Sigmoid colon (tissue), 7 donors: ENCODE results near the gene ALX4. TPM values are rescaled to one million over a fixed set of nuclear protein-coding genes. Genes with fewer than 3 reads are reported as not detected.

Experiments used
- DNase-seq: peaks from one replicate; pipeline ENCODE4 v3.0.0-alpha.2; 2019
- H3K27ac ChIP-seq, 4 donors: fragments of 200-600 bp; sonication (generic); one replicate each; pipeline ENCODE4 v1.5.1; 2016 to 2019; ENCODE audit warnings: mild to moderate bottlenecking in 1 of 4
- H3K27me3 ChIP-seq, 3 donors: fragments of 200-600 bp; sonication (generic); one replicate each; pipeline ENCODE4 v1.5.1; 2019; ENCODE audit warnings: mild to moderate bottlenecking in 1 of 3
- H3K36me3 ChIP-seq, 4 donors: fragments of 200-600 bp; sonication (generic); one replicate each; pipeline ENCODE4 v1.5.1; 2016 to 2019
- H3K4me1 ChIP-seq, 4 donors: fragments of 200-600 bp; sonication (generic); one replicate each; pipeline ENCODE4 v1.5.1; 2017 to 2019
- H3K4me3 ChIP-seq, 4 donors: fragments of 200-600 bp; sonication (generic); one replicate each; pipeline ENCODE4 v1.5.1; 2017 to 2019; ENCODE audit warnings: mild to moderate bottlenecking in 2 of 4, moderate library complexity in 1 of 4
- H3K9me3 ChIP-seq, 4 donors: fragments of 200-600 bp in 3 of 4; sonication (generic) in 3 of 4; one replicate each; pipeline versions ENCODE4 v1.5.1 to v1.6.1; 2013 to 2019
- EP300 ChIP-seq, 4 donors: sonication (generic); formaldehyde crosslinking; IDR thresholded peaks; one replicate each; pipeline ENCODE4 v1.6.1; 2017; ENCODE audit warnings: antibody characterized with exemption in 4 of 4
- POLR2A ChIP-seq, 2 donors: fragments of 450-650 bp; IDR thresholded peaks; one replicate each; pipeline ENCODE4 v1.6.1; 2016; ENCODE audit warnings: antibody characterized with exemption in 2 of 2, mild to moderate bottlenecking in 2 of 2, moderate library complexity in 2 of 2
- POLR2AphosphoS5 ChIP-seq, 4 donors: sonication (generic); formaldehyde crosslinking; IDR thresholded peaks; one replicate each; pipeline ENCODE4 v1.6.1; 2017; ENCODE audit warnings: antibody characterized with exemption in 4 of 4
- WGBS, 2 donors: extraction: QIAGEN DNeasy Blood & Tissue Kit; methylation state at CpG; one replicate each; pipeline ENCODE4 v1.1.7; 2013; 5-methylcytosine and 5-hydroxymethylcytosine counted together
- intact Hi-C: fragments of 100-400 bp; cut with DNase I; formaldehyde crosslinking; loops from one replicate; pipeline ENCODE4 v1.15.1; 2023
- polyA plus RNA-seq, 3 donors: library from polyadenylated mRNA; stranded (reverse); fragments of 200-250 nt; gene quantifications; one replicate each; pipeline ENCODE4 v1.2.3, GENCODE V29; 2013
- total RNA-seq, 4 donors: library from RNA; depleted of rRNA; stranded (reverse); fragments of >200 nt; gene quantifications; one replicate each; pipeline ENCODE4 v1.1.0, GENCODE V29; 2016
- TF ChIP-seq, protein P1 (sequence below), 4 experiments: fragments of 450-650 bp in 3 of 4; fragments of 200-600 bp in 1 of 4; IDR thresholded peaks; one replicate each; pipeline ENCODE4 v1.5.1; 2016 to 2019; ENCODE audit warnings: antibody characterized with exemption in 4 of 4, mild to moderate bottlenecking in 3 of 4, moderate library complexity in 2 of 4
- donor health status: healthy with polysubstance abuse.
- donor health status: Bipolar disorder and iron deficiency.
- donor health status: healthy.

Gene ALX4
- total and polyA plus RNA-seq, 7 donors: not detected

DNA sequence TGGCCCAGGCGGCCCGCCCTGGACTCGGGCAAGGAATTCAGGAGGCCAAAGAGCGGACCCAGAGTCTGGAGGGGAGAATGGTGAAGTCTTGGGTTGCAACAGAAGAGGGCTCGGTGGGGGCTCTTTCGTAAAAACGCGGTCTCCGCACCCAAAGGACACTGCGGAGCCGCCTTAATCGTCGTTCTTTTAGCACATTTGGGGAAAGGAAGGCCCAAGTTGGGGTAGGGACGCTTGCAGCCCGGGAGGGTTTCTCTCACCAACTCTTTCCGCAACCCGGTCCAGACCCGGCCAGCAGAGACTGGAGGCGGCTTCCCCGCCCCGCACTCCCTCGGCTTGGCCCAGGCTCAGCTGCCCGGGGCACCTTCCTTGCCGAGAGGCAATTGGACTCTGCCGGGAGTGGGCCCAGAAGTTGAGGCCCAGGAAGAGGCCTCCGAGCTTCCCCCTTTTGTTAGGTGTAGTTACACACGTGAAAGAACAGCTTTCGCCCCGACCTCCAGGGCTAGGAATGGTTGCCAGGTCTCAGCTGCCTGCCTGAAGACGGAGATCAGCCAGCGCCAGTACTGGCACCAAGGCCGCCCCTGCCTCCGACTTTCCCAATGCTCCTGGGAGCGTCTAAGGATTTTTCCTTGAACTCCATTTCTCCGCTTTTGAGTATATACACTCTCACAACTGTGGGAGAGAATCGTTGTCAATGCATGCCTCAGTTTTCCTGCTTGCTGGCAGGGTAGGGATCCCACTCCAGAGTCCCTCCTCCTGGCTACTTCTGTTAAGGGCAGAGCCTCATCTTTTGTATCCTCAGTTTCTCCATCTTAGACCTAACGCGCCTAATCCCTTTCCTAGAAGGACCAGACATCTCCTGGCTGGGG lies 3.7 kb downstream of the ALX4 start:
- Histone ChIP-seq H3K9me3 (no peaks in the 10 kb centered on the region), H3K36me3 (no peaks in the 10 kb centered on the region), H3K4me1 (peaks cover 0 to 50% (median 44%) of the 10 kb centered on the region in 4 donors), H3K27me3 (peaks cover 87 to 100% (median 95%) of the 10 kb centered on the region in 3 donors), H3K27ac (no peak overlapping the region), H3K4me3 (peak overlapping the region; percentile 28 to 54 (median 48))
- WGBS, 2 donors: 18 to 25% methylated on average over 38 of the region's 38 CpGs
- intact Hi-C loops: no loop called here
- DNase-seq: no peak
- TF ChIP-seq EP300 (IDR thresholded peaks at IDR 0.05): no peak
- TF ChIP-seq, protein P1, sequence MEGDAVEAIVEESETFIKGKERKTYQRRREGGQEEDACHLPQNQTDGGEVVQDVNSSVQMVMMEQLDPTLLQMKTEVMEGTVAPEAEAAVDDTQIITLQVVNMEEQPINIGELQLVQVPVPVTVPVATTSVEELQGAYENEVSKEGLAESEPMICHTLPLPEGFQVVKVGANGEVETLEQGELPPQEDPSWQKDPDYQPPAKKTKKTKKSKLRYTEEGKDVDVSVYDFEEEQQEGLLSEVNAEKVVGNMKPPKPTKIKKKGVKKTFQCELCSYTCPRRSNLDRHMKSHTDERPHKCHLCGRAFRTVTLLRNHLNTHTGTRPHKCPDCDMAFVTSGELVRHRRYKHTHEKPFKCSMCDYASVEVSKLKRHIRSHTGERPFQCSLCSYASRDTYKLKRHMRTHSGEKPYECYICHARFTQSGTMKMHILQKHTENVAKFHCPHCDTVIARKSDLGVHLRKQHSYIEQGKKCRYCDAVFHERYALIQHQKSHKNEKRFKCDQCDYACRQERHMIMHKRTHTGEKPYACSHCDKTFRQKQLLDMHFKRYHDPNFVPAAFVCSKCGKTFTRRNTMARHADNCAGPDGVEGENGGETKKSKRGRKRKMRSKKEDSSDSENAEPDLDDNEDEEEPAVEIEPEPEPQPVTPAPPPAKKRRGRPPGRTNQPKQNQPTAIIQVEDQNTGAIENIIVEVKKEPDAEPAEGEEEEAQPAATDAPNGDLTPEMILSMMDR (IDR thresholded peaks at IDR 0.05): no peak
- TF ChIP-seq POLR2AphosphoS5 (IDR thresholded peaks at IDR 0.05): no peak
- no peak for TF ChIP-seq POLR2A (IDR thresholded peaks at IDR 0.05)

DNA sequence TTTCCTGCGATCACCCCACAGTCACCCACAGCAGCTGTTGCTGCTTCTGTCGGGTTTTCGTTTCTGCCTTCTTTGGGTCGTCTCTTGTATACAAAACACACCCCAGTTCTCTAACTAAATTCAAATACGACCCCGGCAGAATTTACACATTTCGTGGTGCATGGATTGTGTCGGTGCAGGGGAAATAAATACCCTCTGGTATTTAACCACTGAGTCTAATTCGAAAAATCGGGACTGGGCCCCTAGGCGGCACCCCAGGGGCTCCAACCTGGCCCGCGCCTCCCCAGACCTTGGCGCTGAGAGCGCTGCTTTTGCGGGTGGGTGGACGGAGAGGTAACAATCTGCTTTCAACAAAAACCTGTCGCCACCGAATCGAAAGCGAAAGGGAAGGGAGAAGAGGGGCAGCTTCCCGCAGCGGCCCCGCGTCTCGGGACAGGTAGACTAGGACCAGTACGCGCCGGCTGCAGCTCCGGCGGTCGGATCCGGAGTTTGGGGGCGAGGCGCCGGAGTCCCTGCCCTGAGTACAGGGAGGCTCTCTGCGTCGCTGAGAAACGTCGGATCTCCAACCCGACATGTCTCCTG lies 4.4 kb downstream of the ALX4 start:
- H3K36me3 ChIP-seq: no peaks in the 10 kb centered on the region
- H3K9me3 ChIP-seq: no peaks in the 10 kb centered on the region
- WGBS, 2 donors: 1 to 2% methylated on average over 41 of the region's 41 CpGs
- intact Hi-C loops: no loop called here
- peak overlapping the region; percentile 28 to 54 (median 48) for H3K4me3 ChIP-seq
- H3K4me1 ChIP-seq: peaks cover 0 to 44% (median 40%) of the 10 kb centered on the region in 4 donors
- no peak for DNase-seq
- no peak overlapping the region for H3K27ac ChIP-seq
- peak in 2 of 4 donors; percentile 15 to 56 for TF ChIP-seq POLR2AphosphoS5 (IDR thresholded peaks at IDR 0.05)
- no peak for TF ChIP-seq POLR2A (IDR thresholded peaks at IDR 0.05)
- H3K27me3 ChIP-seq: peaks cover 80 to 99% (median 88%) of the 10 kb centered on the region in 3 donors

DNA sequence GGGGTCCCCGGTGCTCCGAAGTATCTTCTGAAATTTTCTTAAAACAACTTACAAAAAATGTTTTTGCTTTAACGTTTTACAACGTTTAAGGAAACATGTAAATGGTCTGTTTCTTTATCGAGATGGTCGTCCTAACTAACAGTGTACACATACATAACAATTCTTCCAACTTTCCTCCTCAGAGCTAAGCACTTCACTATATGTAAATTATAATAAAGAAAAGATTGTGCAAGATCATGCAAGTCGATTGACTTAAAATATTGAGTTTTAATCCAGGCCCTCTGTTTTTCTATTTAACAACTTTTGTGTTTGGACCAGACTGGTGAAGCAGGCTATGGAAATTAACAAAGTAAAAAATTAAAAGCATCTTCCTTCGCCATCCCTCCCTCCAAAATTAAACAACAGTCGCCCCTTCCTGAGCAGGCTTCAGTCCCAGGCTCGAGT lies 4.9 kb downstream of the ALX4 start:
- H3K9me3 ChIP-seq: no peaks in the 10 kb centered on the region
- WGBS, 2 donors: 5 to 6% methylated on average over 10 of the region's 10 CpGs
- intact Hi-C loops: no loop called here
- peaks cover 77 to 97% (median 82%) of the 10 kb centered on the region in 3 donors for H3K27me3 ChIP-seq
- H3K27ac ChIP-seq: no peak overlapping the region
- peaks cover 0 to 38% (median 35%) of the 10 kb centered on the region in 4 donors for H3K4me1 ChIP-seq
- DNase-seq: no peak
- no peaks in the 10 kb centered on the region for H3K36me3 ChIP-seq
- TF ChIP-seq, protein P1 (IDR thresholded peaks at IDR 0.05): no peak
- TF ChIP-seq POLR2AphosphoS5 (IDR thresholded peaks at IDR 0.05) (no peak), EP300 (IDR thresholded peaks at IDR 0.05) (no peak), POLR2A (IDR thresholded peaks at IDR 0.05) (no peak)
- peak overlapping the region in 3 of 4 donors; percentile 46 to 54 (median 49) for H3K4me3 ChIP-seq

DNA sequence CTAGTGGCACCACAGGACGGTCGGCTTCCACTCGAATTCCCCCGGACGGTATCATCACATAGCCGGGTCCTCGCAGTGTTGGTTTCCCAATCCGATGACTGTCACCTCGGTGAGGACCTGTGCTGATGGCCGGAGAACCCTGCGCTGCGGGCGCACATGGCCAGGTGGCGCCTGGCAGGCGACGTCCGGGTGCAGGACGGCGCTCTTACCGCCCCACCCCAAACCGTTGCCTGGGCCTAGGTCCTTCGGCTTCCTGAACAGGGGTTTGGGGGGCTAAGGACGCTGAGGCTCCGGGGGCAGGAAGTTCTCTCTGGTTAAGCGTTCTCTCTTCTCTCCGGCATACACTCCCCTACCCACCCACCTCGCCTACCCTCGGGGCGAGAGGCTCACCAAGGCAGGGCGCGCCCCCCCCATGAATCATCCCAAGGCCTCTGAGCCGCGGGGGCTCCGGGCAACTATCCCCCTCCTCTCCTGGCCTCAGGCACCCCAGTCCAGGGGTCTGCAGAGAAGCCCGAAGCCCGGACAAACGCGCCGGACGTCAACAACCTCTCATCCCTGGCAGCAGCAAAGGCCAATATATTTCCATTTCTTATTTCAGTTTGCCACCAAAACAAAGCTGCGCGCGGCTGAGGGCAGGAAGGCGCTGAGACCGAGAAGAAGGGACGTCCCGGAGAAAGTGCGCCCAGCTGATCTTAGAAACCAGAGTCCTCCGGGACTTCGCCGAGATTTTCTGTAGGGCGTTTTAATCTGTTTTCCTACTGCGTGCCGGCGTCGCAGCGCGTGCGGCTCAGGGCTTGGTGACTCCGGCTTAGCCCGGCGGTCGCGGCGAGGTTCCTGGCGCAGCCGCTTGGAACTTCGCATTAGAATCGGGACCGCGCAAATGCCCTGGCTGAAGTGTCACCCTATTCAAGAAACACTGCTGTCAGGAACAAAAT lies 5.6 kb downstream of the ALX4 start:
- no peaks in the 10 kb centered on the region for H3K36me3 ChIP-seq
- H3K4me1 ChIP-seq: peaks cover 0 to 32% (median 28%) of the 10 kb centered on the region in 4 donors
- no peak for DNase-seq
- H3K27ac ChIP-seq: no peak overlapping the region
- no peaks in the 10 kb centered on the region for H3K9me3 ChIP-seq
- peaks cover 70 to 90% (median 76%) of the 10 kb centered on the region in 3 donors for H3K27me3 ChIP-seq
- intact Hi-C loops: no loop called here
- TF ChIP-seq POLR2AphosphoS5 (IDR thresholded peaks at IDR 0.05) (no peak), POLR2A (IDR thresholded peaks at IDR 0.05) (no peak), EP300 (IDR thresholded peaks at IDR 0.05) (no peak)
- TF ChIP-seq, protein P1 (IDR thresholded peaks at IDR 0.05): no peak
- H3K4me3 ChIP-seq: no peak overlapping the region
- WGBS, 2 donors: 4 to 6% methylated on average over 71 of the region's 71 CpGs
